Suprapubic skin (tissue), 4 donors: Measurements from ENCODE around the gene PUS1. TPM values are rescaled to one million over a fixed set of nuclear protein-coding genes. Genes with fewer than 3 reads are reported as not detected.
A peak's percentile ranks its signal among the peaks of the same experiment; 100 is the strongest.
"Not testable (repeated sequence)": the region's sequence is repeated elsewhere in the genome, so short reads cannot be mapped to it uniquely, and the experiment has no call there.

Experiments used
- DNase-seq, 2 donors: peaks; one replicate each; pipeline ENCODE4 v3.0.0-alpha.2; 2019; ENCODE audit warnings: low spot score in 2 of 2
- H3K27ac ChIP-seq: fragments of 200-600 bp; sonication (generic); one replicate; pipeline ENCODE4 v1.5.1; 2019
- H3K27me3 ChIP-seq: fragments of 200-600 bp; sonication (generic); one replicate; pipeline ENCODE4 v1.5.1; 2019
- H3K36me3 ChIP-seq: fragments of 200-600 bp; sonication (generic); one replicate; pipeline ENCODE4 v1.5.1; 2019
- H3K4me1 ChIP-seq: fragments of 200-600 bp; sonication (generic); one replicate; pipeline ENCODE4 v1.5.1; 2019
- H3K4me3 ChIP-seq: fragments of 200-600 bp; sonication (generic); one replicate; pipeline ENCODE4 v1.5.1; 2019; ENCODE audit warnings: mild to moderate bottlenecking
- H3K9me3 ChIP-seq: fragments of 200-600 bp; sonication (generic); one replicate; pipeline ENCODE4 v1.5.1; 2019
- EP300 ChIP-seq: sonication (generic); formaldehyde crosslinking; IDR thresholded peaks from one replicate; pipeline ENCODE4 v1.6.1; 2017; ENCODE audit warnings: antibody characterized with exemption
- POLR2A ChIP-seq, 2 donors: fragments of 450-650 bp; IDR thresholded peaks; one replicate each; pipeline ENCODE4 v1.6.1; 2017; ENCODE audit warnings: antibody characterized with exemption in 2 of 2, mild to moderate bottlenecking in 2 of 2, moderate library complexity in 2 of 2
- POLR2AphosphoS5 ChIP-seq, 3 donors: sonication (generic); formaldehyde crosslinking; IDR thresholded peaks; one replicate each; pipeline ENCODE4 v1.6.1; 2017; ENCODE audit warnings: antibody characterized with exemption in 3 of 3
- WGBS: methylation state at CpG from one replicate; pipeline ENCODE4 v1.1.5; 2018; 5-methylcytosine and 5-hydroxymethylcytosine counted together
- total RNA-seq, 4 donors: library from RNA; depleted of rRNA; stranded (reverse); fragments of >200 nt; gene quantifications; one replicate each; pipeline ENCODE4 v1.1.0, GENCODE V29; 2016
- TF ChIP-seq, protein P1 (sequence below), 2 donors: fragments of 200-600 bp in 1 of 2; fragments of 450-650 bp in 1 of 2; sonication (generic) in 1 of 2; IDR thresholded peaks; one replicate each; pipeline ENCODE4 v1.5.1; 2016 to 2019; ENCODE audit warnings: antibody characterized with exemption in 2 of 2, mild to moderate bottlenecking in 1 of 2, moderate library complexity in 1 of 2

PUS1 gene
- total RNA-seq, 4 donors from 2014 or later = 16.3 to 24.4 (median 21.8) TPM

DNA sequence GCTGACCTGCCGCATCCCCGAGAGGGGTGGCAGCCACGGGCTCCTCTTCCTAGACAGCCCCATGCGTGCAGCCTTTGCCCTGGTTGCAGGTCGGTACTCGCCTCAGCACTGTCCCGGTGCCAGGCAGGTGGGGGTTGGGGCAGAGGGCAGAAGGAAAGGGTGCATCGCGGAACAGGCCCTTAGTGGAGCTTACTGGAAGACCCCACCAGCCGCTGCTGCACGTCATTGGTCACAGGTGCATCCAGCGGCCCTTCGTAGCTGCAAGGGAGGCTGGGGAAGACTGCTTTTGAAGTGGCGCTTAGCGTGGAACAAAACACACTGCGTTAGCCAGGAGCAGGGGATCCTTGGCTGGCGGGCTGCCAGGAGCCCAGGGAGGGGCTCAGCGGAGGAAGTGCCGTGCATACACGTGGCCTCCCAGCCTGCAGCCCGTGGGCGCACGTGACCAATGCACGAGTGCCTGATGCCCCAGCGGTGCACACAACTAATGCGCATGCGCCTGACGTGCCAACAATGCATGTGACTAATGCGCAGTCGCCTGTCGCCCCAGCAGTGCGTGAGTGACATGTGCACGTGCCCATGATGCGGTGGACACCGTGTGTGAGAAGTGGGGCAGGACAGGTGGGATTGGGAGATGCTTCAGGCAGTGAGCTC, 15.7 kb downstream of the PUS1 start:
- DNase-seq = peak; percentile 60 to 75
- H3K27me3 ChIP-seq = no peaks in the 10 kb centered on the region
- H3K9me3 ChIP-seq = no peaks in the 10 kb centered on the region
- TF ChIP-seq POLR2AphosphoS5 (IDR thresholded peaks at IDR 0.05) (no peak), POLR2A (IDR thresholded peaks at IDR 0.05) (no peak)
- H3K4me3 ChIP-seq = no peak overlapping the region
- no peak overlapping the region for H3K27ac ChIP-seq
- WGBS = 93% methylated on average over 31 of the region's 35 CpGs
- peaks cover 40% of the 10 kb centered on the region for H3K36me3 ChIP-seq
- H3K4me1 ChIP-seq = peaks cover 13% of the 10 kb centered on the region

DNA sequence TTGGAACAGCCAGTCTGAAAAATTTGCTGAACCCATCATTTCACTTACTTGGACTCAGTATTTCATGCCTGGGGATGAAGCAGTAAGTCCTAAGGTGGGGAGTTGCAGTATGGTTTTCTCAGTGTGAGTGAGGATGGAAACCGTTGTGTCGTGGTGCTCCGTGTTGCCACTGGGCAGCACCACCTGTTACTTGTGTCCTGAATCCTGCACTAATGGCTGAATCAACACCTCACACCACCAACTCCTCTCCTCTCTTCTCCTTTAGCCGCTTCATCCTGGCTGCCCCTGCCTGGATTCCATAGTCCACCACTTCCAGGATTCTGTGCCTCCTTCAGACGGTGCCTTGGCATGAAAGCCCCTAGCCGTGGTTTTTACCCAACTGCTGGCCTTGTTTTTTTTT, 17.7 kb downstream of the PUS1 start:
- TF ChIP-seq, protein P1, sequence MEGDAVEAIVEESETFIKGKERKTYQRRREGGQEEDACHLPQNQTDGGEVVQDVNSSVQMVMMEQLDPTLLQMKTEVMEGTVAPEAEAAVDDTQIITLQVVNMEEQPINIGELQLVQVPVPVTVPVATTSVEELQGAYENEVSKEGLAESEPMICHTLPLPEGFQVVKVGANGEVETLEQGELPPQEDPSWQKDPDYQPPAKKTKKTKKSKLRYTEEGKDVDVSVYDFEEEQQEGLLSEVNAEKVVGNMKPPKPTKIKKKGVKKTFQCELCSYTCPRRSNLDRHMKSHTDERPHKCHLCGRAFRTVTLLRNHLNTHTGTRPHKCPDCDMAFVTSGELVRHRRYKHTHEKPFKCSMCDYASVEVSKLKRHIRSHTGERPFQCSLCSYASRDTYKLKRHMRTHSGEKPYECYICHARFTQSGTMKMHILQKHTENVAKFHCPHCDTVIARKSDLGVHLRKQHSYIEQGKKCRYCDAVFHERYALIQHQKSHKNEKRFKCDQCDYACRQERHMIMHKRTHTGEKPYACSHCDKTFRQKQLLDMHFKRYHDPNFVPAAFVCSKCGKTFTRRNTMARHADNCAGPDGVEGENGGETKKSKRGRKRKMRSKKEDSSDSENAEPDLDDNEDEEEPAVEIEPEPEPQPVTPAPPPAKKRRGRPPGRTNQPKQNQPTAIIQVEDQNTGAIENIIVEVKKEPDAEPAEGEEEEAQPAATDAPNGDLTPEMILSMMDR (IDR thresholded peaks at IDR 0.05) = no peak
- TF ChIP-seq POLR2AphosphoS5 (IDR thresholded peaks at IDR 0.05) (no peak), POLR2A (IDR thresholded peaks at IDR 0.05) (no peak), EP300 (no peak)
- no peak overlapping the region for H3K27ac ChIP-seq
- H3K4me3 ChIP-seq = no peak overlapping the region
- no peaks in the 10 kb centered on the region for H3K27me3 ChIP-seq
- WGBS = 70% methylated on average over 6 of the region's 6 CpGs
- peaks cover 21% of the 10 kb centered on the region for H3K4me1 ChIP-seq
- no peaks in the 10 kb centered on the region for H3K9me3 ChIP-seq
- peaks cover 28% of the 10 kb centered on the region for H3K36me3 ChIP-seq
- peak; percentile 27 to 35 for DNase-seq

GRCh38 chr12:131947482-131948027, 18.5 kb downstream of the PUS1 start:
- TF ChIP-seq, protein P1 (IDR thresholded peaks at IDR 0.05) = no peak
- TF ChIP-seq POLR2AphosphoS5 (IDR thresholded peaks at IDR 0.05) (no peak), POLR2A (IDR thresholded peaks at IDR 0.05) (no peak), EP300 (no peak)
- Histone ChIP-seq H3K27ac (no peak overlapping the region), H3K27me3 (no peaks in the 10 kb centered on the region), H3K9me3 (no peaks in the 10 kb centered on the region), H3K36me3 (peaks cover 22% of the 10 kb centered on the region), H3K4me3 (no peak overlapping the region), H3K4me1 (peaks cover 28% of the 10 kb centered on the region)
- DNase-seq = peak; percentile 50 to 62
- 61% methylated on average over 8 of the region's 8 CpGs for WGBS

- H3K4me1 ChIP-seq = peaks cover 35% of the 10 kb centered on the region
- WGBS = 47% methylated on average over 1 of the region's 1 CpG
- peak overlapping the region; percentile 49 for H3K27ac ChIP-seq
- peak in 1 of 2 donors; percentile 16 for DNase-seq
- no peaks in the 10 kb centered on the region for H3K9me3 ChIP-seq
- H3K36me3 ChIP-seq = peaks cover 15% of the 10 kb centered on the region
- H3K27me3 ChIP-seq = no peaks in the 10 kb centered on the region
- TF ChIP-seq EP300 = no peak
- TF ChIP-seq, protein P1 (IDR thresholded peaks at IDR 0.05) = no peak
- no peak for TF ChIP-seq POLR2A (IDR thresholded peaks at IDR 0.05)
- no peak for TF ChIP-seq POLR2AphosphoS5 (IDR thresholded peaks at IDR 0.05)
- H3K4me3 ChIP-seq = no peak overlapping the region
Measured at GRCh38 chr12:131948166-131948712, 19.2 kb downstream of the PUS1 start.

GRCh38 chr12:131948713-131949430, 19.8 kb downstream of the PUS1 start:
- 33% methylated on average over 23 of the region's 23 CpGs for WGBS

More at GRCh38 chr12:131948713-131949430, 19.8 kb downstream of the PUS1 start:
- H3K27me3 ChIP-seq, H3K9me3 ChIP-seq, H3K36me3 ChIP-seq: not testable (repeated sequence)
- DNase-seq = peak; percentile 74 to 83
- H3K4me3 ChIP-seq = peak overlapping the region; percentile 98
- peaks cover 35% of the 10 kb centered on the region for H3K4me1 ChIP-seq
- peak overlapping the region; percentile 83 for H3K27ac ChIP-seq
